B cell (primary cell): ENCODE results near the gene STXBP1. TPM values are rescaled to one million over a fixed set of nuclear protein-coding genes. Genes with fewer than 3 reads are reported as not detected.

ENCODE experiments used
- ATAC-seq: fragments of 200-7000 bp; cut with Tn5 transposase; one replicate; pipeline ENCODE4 v1.10.0; 2021; ENCODE audit warnings: low read depth, mild to moderate bottlenecking, moderate number of reproducible peaks, moderate library complexity
- CTCF ChIA-PET: fragments of 350-600 bp; sonication (Branson Sonifier 250); formaldehyde crosslinking; loops from one replicate; lab custom pipeline; 2021; ENCODE audit warnings: antibody characterized with exemption, inconsistent platforms; lab: Charles Lee
- POLR2A ChIA-PET: fragments of 350-600 bp; sonication (Branson Sonifier 250); formaldehyde crosslinking; loops from one replicate; lab custom pipeline; 2021; ENCODE audit warnings: antibody characterized with exemption; lab: Charles Lee
- DNase-seq: peaks from one replicate; pipeline ENCODE4 v3.0.0; 2013
- H2AFZ ChIP-seq: 2 replicates; pipeline ENCODE4 v1.6.1; 2012; ENCODE audit warnings: mild to moderate bottlenecking, low read depth, low read length; ENCODE audit not compliant: insufficient read depth, poor library complexity, severe bottlenecking
- H3K27ac ChIP-seq, 2 donors: 1 replicate in 1 of 2; 2 replicates in 1 of 2; pipeline ENCODE4 v1.5.1; 2012 to 2013; ENCODE audit warnings: low read length in 2 of 2, mild to moderate bottlenecking in 2 of 2, moderate library complexity in 1 of 2
- H3K27me3 ChIP-seq, 4 experiments: fragments of 200-600 bp in 1 of 4; sonication (generic) in 1 of 4; replicated peaks in 1 of 4; 1 replicate in 2 of 4; 2 replicates in 2 of 4; pipeline versions ENCODE4 v1.6.1 to v1.7.0; 2013 to 2016; ENCODE audit warnings: low read length in 3 of 4, mild to moderate bottlenecking in 2 of 4, mixed read lengths in 1 of 4, moderate library complexity in 1 of 4; ENCODE audit not compliant: insufficient read depth in 4 of 4, control insufficient read depth in 3 of 4; ENCODE audit errors: control extremely low read depth in 1 of 4
- H3K36me3 ChIP-seq, 2 experiments: replicated peaks in 1 of 2; 1 replicate in 1 of 2; 2 replicates in 1 of 2; pipeline versions ENCODE4 v1.6.1 to v1.7.1; 2013; ENCODE audit warnings: low read length in 1 of 2; ENCODE audit not compliant: insufficient read depth in 2 of 2, control insufficient read depth in 1 of 2; ENCODE audit errors: control extremely low read depth in 1 of 2, extremely low read depth in 1 of 2
- H3K4me1 ChIP-seq, 2 donors: fragments of 200-600 bp in 1 of 2; sonication (generic) in 1 of 2; 1 replicate in 1 of 2; 2 replicates in 1 of 2; pipeline versions ENCODE4 v1.5.1 to v1.6.1; 2013 to 2017; ENCODE audit warnings: low read length in 2 of 2; ENCODE audit not compliant: control insufficient read depth in 2 of 2, insufficient read depth in 2 of 2
- H3K4me2 ChIP-seq: replicated peaks from 2 replicates; pipeline ENCODE3; 2012; ENCODE audit warnings: mild to moderate bottlenecking, low read depth, low read length; ENCODE audit not compliant: poor library complexity, severe bottlenecking
- H3K4me3 ChIP-seq, 5 experiments: fragments of 200-600 bp in 1 of 5; sonication (generic) in 1 of 5; 1 replicate in 3 of 5; 2 replicates in 2 of 5; pipeline versions ENCODE4 v1.5.1 to v1.7.0; 2011 to 2016; ENCODE audit warnings: low read length in 4 of 5, mild to moderate bottlenecking in 4 of 5, low read depth in 2 of 5, control low read depth in 1 of 5, moderate library complexity in 1 of 5; ENCODE audit not compliant: insufficient read depth in 1 of 5; ENCODE audit errors: control extremely low read depth in 1 of 5, extremely low read depth in 1 of 5
- H3K79me2 ChIP-seq: fragments of 200-600 bp; sonication (generic); one replicate; pipeline ENCODE4 v1.6.0; 2016; ENCODE audit warnings: low read length; ENCODE audit not compliant: control insufficient read depth, insufficient read depth
- H3K9ac ChIP-seq: fragments of 200-600 bp; sonication (generic); 2 replicates; pipeline ENCODE4 v1.6.1; 2017; ENCODE audit warnings: mild to moderate bottlenecking, low read length, moderate library complexity
- H3K9me3 ChIP-seq, 3 donors: one replicate each; pipeline versions ENCODE4 v1.6.1 to v1.7.1; 2013; ENCODE audit warnings: low read length in 2 of 3; ENCODE audit not compliant: control insufficient read depth in 2 of 3, insufficient read depth in 1 of 3; ENCODE audit errors: control extremely low read depth in 1 of 3
- H4K20me1 ChIP-seq: 2 replicates; pipeline ENCODE4 v1.6.0; 2012; ENCODE audit warnings: mild to moderate bottlenecking, low read length; ENCODE audit not compliant: insufficient read depth, control insufficient read depth, poor library complexity, severe bottlenecking
- H3K27ac Mint-ChIP-seq: one replicate; pipeline ENCODE4 v1.8.0; 2021; ENCODE audit warnings: mixed read lengths
- H3K27me3 Mint-ChIP-seq: one replicate; pipeline ENCODE4 v1.8.0; 2021; ENCODE audit warnings: mixed read lengths
- H3K4me1 Mint-ChIP-seq: one replicate; pipeline ENCODE4 v1.8.0; 2021; ENCODE audit warnings: mixed read lengths
- H3K4me3 Mint-ChIP-seq: one replicate; pipeline ENCODE4 v1.8.0; 2021; ENCODE audit warnings: mixed read lengths
- H3K9me3 Mint-ChIP-seq: one replicate; pipeline ENCODE4 v1.8.0; 2022; ENCODE audit warnings: mixed read lengths; ENCODE audit not compliant: insufficient read depth
- EZH2 ChIP-seq: IDR thresholded peaks from 2 replicates; pipeline ENCODE4 v1.6.1; 2012; ENCODE audit warnings: borderline replicate concordance, low read depth, mild to moderate bottlenecking, moderate library complexity, low read length; ENCODE audit not compliant: insufficient read depth, poor library complexity, severe bottlenecking
- WGBS: methylation state at CpG from one replicate; pipeline ENCODE4 v1.1.5; 2013; ENCODE audit warnings: missing lambda C conversion rate; ENCODE audit not compliant: insufficient coverage; 5-methylcytosine and 5-hydroxymethylcytosine counted together
- intact Hi-C: fragments of 100-400 bp; cut with micrococcal nuclease; formaldehyde crosslinking; loops from one replicate; pipeline ENCODE4 v1.10.0; 2022
- polyA plus RNA-seq: library from polyadenylated mRNA; depleted of rRNA; stranded (reverse); fragments of >200 nt; gene quantifications from 2 replicates; pipeline ENCODE4 v1.2.3, GENCODE V29; 2012
- total RNA-seq, 2 donors: library from RNA; stranded (reverse); fragments of 120-200 nt in 1 of 2; gene quantifications; 1 replicate in 1 of 2; 2 replicates in 1 of 2; pipeline versions ENCODE4 v1.2.3 to v1.2.4, GENCODE V29; 2013 to 2022
- TF ChIP-seq, protein P1 (sequence below): fragments of 200-600 bp; IDR thresholded peaks from one replicate; pipeline ENCODE4 v1.8.0; 2022; ENCODE audit warnings: antibody characterized with exemption, mild to moderate bottlenecking

The STXBP1 gene
- total and polyA plus RNA-seq, 2 donors (not counting 1 experiment from before 2014, with no cell fraction given): 0.62 TPM; not detected in 1

DNA sequence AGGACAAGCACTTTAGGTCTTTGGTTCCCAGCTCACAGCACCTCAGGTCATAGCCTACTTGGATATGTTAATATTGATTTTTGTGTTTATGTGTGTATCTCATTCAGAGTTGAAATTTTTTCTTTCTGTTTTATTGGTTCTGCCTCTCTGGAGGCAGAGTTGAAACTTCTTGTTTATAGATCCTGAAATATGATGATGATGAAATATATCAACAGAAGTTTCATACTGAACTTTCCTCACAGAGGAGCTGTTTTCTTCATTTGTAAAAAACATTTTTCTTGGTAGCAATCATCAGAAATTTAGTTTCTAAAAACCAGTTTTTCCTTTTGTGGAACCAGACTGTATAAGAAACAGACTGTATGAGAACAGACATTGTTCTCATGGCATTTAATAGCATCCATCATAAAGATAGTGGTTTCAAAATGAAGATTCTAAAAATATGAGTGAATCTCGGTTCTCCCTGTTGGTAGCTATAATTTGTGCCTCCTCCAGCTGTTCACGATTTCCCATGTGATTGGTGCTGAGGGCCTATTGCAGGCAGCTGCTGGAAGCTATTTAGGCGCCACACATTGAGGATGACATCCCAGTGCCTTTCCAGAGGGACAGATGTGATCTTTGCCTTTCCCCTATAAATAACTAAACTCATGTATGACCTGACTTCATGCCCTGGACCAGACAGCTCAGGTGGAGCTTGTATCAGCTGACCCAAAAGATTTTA is 55.2 kb downstream of the STXBP1 start:
- Histone ChIP-seq H3K27ac (no peak overlapping the region), H3K4me1 (no peaks in the 10 kb centered on the region), H3K36me3 (no peaks in the 10 kb centered on the region), H2AFZ (no peak overlapping the region), H3K4me2 (no peak overlapping the region), H3K79me2 (no peaks in the 10 kb centered on the region), H4K20me1 (no peaks in the 10 kb centered on the region), H3K9ac (no peak overlapping the region), H3K4me3 (no peak overlapping the region), H3K9me3 (no peaks in the 10 kb centered on the region), H3K27me3 (peaks cover 0 to 8% (median 3%) of the 10 kb centered on the region in 4 experiments)
- DNase-seq: no peak
- H3K4me3 Mint-ChIP-seq: no peak overlapping the region
- TF ChIP-seq EZH2: no peak
- TF ChIP-seq, protein P1, sequence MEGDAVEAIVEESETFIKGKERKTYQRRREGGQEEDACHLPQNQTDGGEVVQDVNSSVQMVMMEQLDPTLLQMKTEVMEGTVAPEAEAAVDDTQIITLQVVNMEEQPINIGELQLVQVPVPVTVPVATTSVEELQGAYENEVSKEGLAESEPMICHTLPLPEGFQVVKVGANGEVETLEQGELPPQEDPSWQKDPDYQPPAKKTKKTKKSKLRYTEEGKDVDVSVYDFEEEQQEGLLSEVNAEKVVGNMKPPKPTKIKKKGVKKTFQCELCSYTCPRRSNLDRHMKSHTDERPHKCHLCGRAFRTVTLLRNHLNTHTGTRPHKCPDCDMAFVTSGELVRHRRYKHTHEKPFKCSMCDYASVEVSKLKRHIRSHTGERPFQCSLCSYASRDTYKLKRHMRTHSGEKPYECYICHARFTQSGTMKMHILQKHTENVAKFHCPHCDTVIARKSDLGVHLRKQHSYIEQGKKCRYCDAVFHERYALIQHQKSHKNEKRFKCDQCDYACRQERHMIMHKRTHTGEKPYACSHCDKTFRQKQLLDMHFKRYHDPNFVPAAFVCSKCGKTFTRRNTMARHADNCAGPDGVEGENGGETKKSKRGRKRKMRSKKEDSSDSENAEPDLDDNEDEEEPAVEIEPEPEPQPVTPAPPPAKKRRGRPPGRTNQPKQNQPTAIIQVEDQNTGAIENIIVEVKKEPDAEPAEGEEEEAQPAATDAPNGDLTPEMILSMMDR: no peak
- peaks cover 16% of the 10 kb centered on the region for H3K27me3 Mint-ChIP-seq
- no peaks in the 10 kb centered on the region for H3K9me3 Mint-ChIP-seq
- no peak for ATAC-seq
- ChIA-PET POLR2A (interaction anchor here (0.5 kb wide), 1 partner anchor 21 kb away, joined by 3 read pairs; no protein-coding TSS in a partner anchor), CTCF (interaction anchor here (1.3 kb wide), 1 partner anchor 14 kb away, joined by 3 read pairs; no protein-coding TSS in a partner anchor)
- no peak overlapping the region for H3K27ac Mint-ChIP-seq
- intact Hi-C loops: no loop called here
- H3K4me1 Mint-ChIP-seq: no peaks in the 10 kb centered on the region
- WGBS: 92% methylated on average over 3 of the region's 3 CpGs

DNA sequence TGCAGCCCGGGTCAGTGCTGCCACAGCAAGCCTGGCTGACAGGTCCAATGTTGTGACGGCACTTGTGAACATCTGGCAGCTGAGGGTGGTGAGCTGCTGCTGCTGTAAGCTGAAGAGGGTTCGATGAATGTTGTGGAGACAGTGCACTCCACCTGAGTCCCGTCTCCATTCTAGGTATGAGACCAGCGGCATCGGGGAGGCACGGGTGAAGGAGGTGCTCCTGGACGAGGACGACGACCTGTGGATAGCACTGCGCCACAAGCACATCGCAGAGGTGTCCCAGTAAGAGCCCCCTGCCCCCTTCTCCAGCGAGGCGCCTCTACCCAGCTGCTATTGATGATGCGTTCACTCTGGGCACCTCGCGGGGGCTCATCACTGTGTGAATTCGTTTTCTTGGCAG is 55.8 kb downstream of the STXBP1 start:
- H3K36me3 ChIP-seq: no peaks in the 10 kb centered on the region
- Mint-ChIP-seq H3K27me3 (peaks cover 11% of the 10 kb centered on the region), H3K27ac (no peak overlapping the region), H3K9me3 (no peaks in the 10 kb centered on the region), H3K4me3 (no peak overlapping the region), H3K4me1 (no peaks in the 10 kb centered on the region)
- H3K79me2 ChIP-seq: no peaks in the 10 kb centered on the region
- H3K27ac ChIP-seq: no peak overlapping the region
- H2AFZ ChIP-seq: no peak overlapping the region
- no peak overlapping the region for H3K9ac ChIP-seq
- intact Hi-C loops: no loop called here
- 96% methylated on average over 17 of the region's 18 CpGs for WGBS
- H3K4me3 ChIP-seq: no peak overlapping the region
- ATAC-seq: no peak
- H3K4me1 ChIP-seq: no peaks in the 10 kb centered on the region
- CTCF ChIA-PET: interaction anchor here (1.3 kb wide), 1 partner anchor 15 kb away, joined by 3 read pairs; no protein-coding TSS in a partner anchor
- no peak for DNase-seq
- POLR2A ChIA-PET: interaction anchor here (0.5 kb wide), 1 partner anchor 22 kb away, joined by 3 read pairs; no protein-coding TSS in a partner anchor
- TF ChIP-seq, protein P1: no peak
- no peak for TF ChIP-seq EZH2
- peaks cover 0 to 8% (median 3%) of the 10 kb centered on the region in 4 experiments for H3K27me3 ChIP-seq
- H4K20me1 ChIP-seq: no peaks in the 10 kb centered on the region
- H3K9me3 ChIP-seq: no peaks in the 10 kb centered on the region
- no peak overlapping the region for H3K4me2 ChIP-seq
